Measurements from ENCODE around the gene PTPMT1.

- TF ChIP-seq, protein P1, sequence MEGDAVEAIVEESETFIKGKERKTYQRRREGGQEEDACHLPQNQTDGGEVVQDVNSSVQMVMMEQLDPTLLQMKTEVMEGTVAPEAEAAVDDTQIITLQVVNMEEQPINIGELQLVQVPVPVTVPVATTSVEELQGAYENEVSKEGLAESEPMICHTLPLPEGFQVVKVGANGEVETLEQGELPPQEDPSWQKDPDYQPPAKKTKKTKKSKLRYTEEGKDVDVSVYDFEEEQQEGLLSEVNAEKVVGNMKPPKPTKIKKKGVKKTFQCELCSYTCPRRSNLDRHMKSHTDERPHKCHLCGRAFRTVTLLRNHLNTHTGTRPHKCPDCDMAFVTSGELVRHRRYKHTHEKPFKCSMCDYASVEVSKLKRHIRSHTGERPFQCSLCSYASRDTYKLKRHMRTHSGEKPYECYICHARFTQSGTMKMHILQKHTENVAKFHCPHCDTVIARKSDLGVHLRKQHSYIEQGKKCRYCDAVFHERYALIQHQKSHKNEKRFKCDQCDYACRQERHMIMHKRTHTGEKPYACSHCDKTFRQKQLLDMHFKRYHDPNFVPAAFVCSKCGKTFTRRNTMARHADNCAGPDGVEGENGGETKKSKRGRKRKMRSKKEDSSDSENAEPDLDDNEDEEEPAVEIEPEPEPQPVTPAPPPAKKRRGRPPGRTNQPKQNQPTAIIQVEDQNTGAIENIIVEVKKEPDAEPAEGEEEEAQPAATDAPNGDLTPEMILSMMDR (IDR thresholded peaks at IDR 0.05), result no peak
- TF ChIP-seq EZH2 (IDR thresholded peaks at IDR 0.05), result no peak
- TF ChIP-seq EZH2phosphoT487 (IDR thresholded peaks at IDR 0.05), result no peak
These were observed 13.3 kb upstream of the PTPMT1 start for GRCh38 chr11:47552056-47552565.

All from neural progenitor cell (in vitro differentiated cells).